ENCODE results near the gene GLT1D1. TPM values are rescaled to one million over a fixed set of nuclear protein-coding genes. Genes with fewer than 3 reads are reported as not detected.

GLT1D1 gene
- total RNA-seq, 4 donors from 2014 or later: 0.60 TPM; not detected in 3

- H3K4me1 ChIP-seq: no peaks in the 10 kb centered on the region
- H3K9me3 ChIP-seq: no peaks in the 10 kb centered on the region
- TF ChIP-seq EP300 (IDR thresholded peaks at IDR 0.05) (no peak), CTCF (IDR thresholded peaks at IDR 0.05) (no peak), POLR2A (IDR thresholded peaks at IDR 0.05) (no peak)
- no peak overlapping the region for H3K4me3 ChIP-seq
- H3K36me3 ChIP-seq: no peaks in the 10 kb centered on the region
- no peak for DNase-seq (ENCODE audit: low spot score in 2 of 2)
- no peak overlapping the region for H3K27ac ChIP-seq
- 75 to 94% methylated on average over 7 to 9 of the region's 9 CpGs for WGBS, 2 donors
- peaks cover 0 to 5% of the 10 kb centered on the region in 2 donors for H3K27me3 ChIP-seq
These were observed 6.0 kb downstream of the GLT1D1 start for GRCh38 chr12:128859311-128859710.

GRCh38 chr12:128861226-128862016, 8.1 kb downstream of the GLT1D1 start:
- Histone ChIP-seq H3K27ac (no peak overlapping the region), H3K4me1 (no peaks in the 10 kb centered on the region), H3K4me3 (no peak overlapping the region), H3K27me3 (no peaks in the 10 kb centered on the region), H3K36me3 (no peaks in the 10 kb centered on the region), H3K9me3 (no peaks in the 10 kb centered on the region)
- WGBS, 2 donors: 78% methylated on average over 15 of the region's 15 CpGs
- no peak for DNase-seq (ENCODE audit: low spot score in 2 of 2)
- no peak for TF ChIP-seq EP300 (IDR thresholded peaks at IDR 0.05)
- no peak for TF ChIP-seq CTCF (IDR thresholded peaks at IDR 0.05)

- DNase-seq (ENCODE audit: low spot score in 2 of 2): no peak
These were observed 10.7 kb downstream of the GLT1D1 start for GRCh38 chr12:128863957-128864356.

GRCh38 chr12:128864516-128865186, 11.4 kb downstream of the GLT1D1 start:
- WGBS, 2 donors: 73 to 75% methylated on average over 9 of the region's 9 CpGs
- DNase-seq (ENCODE audit: low spot score in 2 of 2): no peak
- TF ChIP-seq EP300 (IDR thresholded peaks at IDR 0.05) (no peak), CTCF (IDR thresholded peaks at IDR 0.05) (no peak), POLR2A (IDR thresholded peaks at IDR 0.05) (no peak)

More at GRCh38 chr12:128863957-128864356, 10.7 kb downstream of the GLT1D1 start:
- Histone ChIP-seq H3K27ac (no peak overlapping the region), H3K9me3 (no peaks in the 10 kb centered on the region), H3K36me3 (no peaks in the 10 kb centered on the region), H3K4me1 (no peaks in the 10 kb centered on the region), H3K4me3 (no peak overlapping the region), H3K27me3 (no peaks in the 10 kb centered on the region)
- 65 to 71% methylated on average over 11 of the region's 11 CpGs for WGBS, 2 donors
- TF ChIP-seq POLR2A (IDR thresholded peaks at IDR 0.05) (no peak), CTCF (IDR thresholded peaks at IDR 0.05) (no peak), EP300 (IDR thresholded peaks at IDR 0.05) (no peak)

GRCh38 chr12:128867466-128867865, 14.2 kb downstream of the GLT1D1 start:
- WGBS, 2 donors: 71 to 73% methylated on average over 13 of the region's 13 CpGs
- no peak for DNase-seq (ENCODE audit: low spot score in 2 of 2)
- Histone ChIP-seq H3K36me3 (no peaks in the 10 kb centered on the region), H3K27ac (no peak overlapping the region), H3K4me3 (no peak overlapping the region), H3K9me3 (no peaks in the 10 kb centered on the region), H3K27me3 (no peaks in the 10 kb centered on the region), H3K4me1 (no peaks in the 10 kb centered on the region)
- TF ChIP-seq CTCF (IDR thresholded peaks at IDR 0.05) (no peak), POLR2A (IDR thresholded peaks at IDR 0.05) (no peak), EP300 (IDR thresholded peaks at IDR 0.05) (no peak)

More at GRCh38 chr12:128864516-128865186, 11.4 kb downstream of the GLT1D1 start:
- no peak overlapping the region for H3K27ac ChIP-seq
- H3K27me3 ChIP-seq: no peaks in the 10 kb centered on the region
- H3K4me3 ChIP-seq: no peak overlapping the region
- H3K36me3 ChIP-seq: no peaks in the 10 kb centered on the region
- H3K9me3 ChIP-seq: no peaks in the 10 kb centered on the region
- H3K4me1 ChIP-seq: no peaks in the 10 kb centered on the region
